Tibial nerve (tissue), 3 donors: ENCODE data around the gene GRIN1.

ENCODE experiments used
- POLR2A ChIP-seq, 2 donors: fragments of 450-650 bp; IDR thresholded peaks; one replicate each; pipeline ENCODE4 v1.6.1; 2017; ENCODE audit warnings: antibody characterized with exemption in 2 of 2, mild to moderate bottlenecking in 2 of 2, moderate library complexity in 2 of 2
- TF ChIP-seq, protein P1 (sequence below), 5 experiments: fragments of 200-600 bp in 3 of 5; fragments of 450-650 bp in 2 of 5; sonication (generic) in 3 of 5; IDR thresholded peaks; one replicate each; pipeline ENCODE4 v1.5.1; 2016 to 2019; ENCODE audit warnings: antibody characterized with exemption in 5 of 5, mild to moderate bottlenecking in 3 of 5, moderate library complexity in 2 of 5

- no peak for TF ChIP-seq POLR2A (IDR thresholded peaks at IDR 0.05)
- TF ChIP-seq, protein P1, sequence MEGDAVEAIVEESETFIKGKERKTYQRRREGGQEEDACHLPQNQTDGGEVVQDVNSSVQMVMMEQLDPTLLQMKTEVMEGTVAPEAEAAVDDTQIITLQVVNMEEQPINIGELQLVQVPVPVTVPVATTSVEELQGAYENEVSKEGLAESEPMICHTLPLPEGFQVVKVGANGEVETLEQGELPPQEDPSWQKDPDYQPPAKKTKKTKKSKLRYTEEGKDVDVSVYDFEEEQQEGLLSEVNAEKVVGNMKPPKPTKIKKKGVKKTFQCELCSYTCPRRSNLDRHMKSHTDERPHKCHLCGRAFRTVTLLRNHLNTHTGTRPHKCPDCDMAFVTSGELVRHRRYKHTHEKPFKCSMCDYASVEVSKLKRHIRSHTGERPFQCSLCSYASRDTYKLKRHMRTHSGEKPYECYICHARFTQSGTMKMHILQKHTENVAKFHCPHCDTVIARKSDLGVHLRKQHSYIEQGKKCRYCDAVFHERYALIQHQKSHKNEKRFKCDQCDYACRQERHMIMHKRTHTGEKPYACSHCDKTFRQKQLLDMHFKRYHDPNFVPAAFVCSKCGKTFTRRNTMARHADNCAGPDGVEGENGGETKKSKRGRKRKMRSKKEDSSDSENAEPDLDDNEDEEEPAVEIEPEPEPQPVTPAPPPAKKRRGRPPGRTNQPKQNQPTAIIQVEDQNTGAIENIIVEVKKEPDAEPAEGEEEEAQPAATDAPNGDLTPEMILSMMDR (IDR thresholded peaks at IDR 0.05): no peak
Observed at GRCh38 chr9:137201205-137201868, 62.4 kb downstream of the GRIN1 start.
